NB4 (cell line): ENCODE measurements around the gene TRMT1.

ENCODE experiments used
- CTCF ChIP-seq: IDR thresholded peaks from one replicate; pipeline ENCODE4 v1.5.1; 2012; ENCODE audit warnings: low read depth, low read length
- MYC ChIP-seq: IDR thresholded peaks from 2 replicates; pipeline ENCODE4 v1.6.1; 2011; ENCODE audit warnings: low read depth, low read length
- POLR2A ChIP-seq: IDR thresholded peaks from 2 replicates; pipeline ENCODE4 v1.6.1; 2011; ENCODE audit warnings: mild to moderate bottlenecking; ENCODE audit not compliant: insufficient read length; ENCODE audit errors: extremely low read depth

- TF ChIP-seq POLR2A (no peak), CTCF (no peak), MYC (no peak)
These were observed 2.1 kb upstream of the TRMT1 start for GRCh38 chr19:13118424-13119193.
